HT1080 (cell line): Measurements from ENCODE around the gene KRT71. TPM values are rescaled to one million over a fixed set of nuclear protein-coding genes. Genes with fewer than 3 reads are reported as not detected.

Source experiments
- DNase-seq: peaks from one replicate; pipeline ENCODE4 v3.0.0-alpha.2; 2015; ENCODE audit warnings: low read depth
- total RNA-seq: library from RNA; depleted of rRNA; stranded (reverse); fragments of >200 nt; shearing (Covaris generic); gene quantifications from 2 replicates; pipeline ENCODE4 v1.2.3, GENCODE V29; 2014; rRNA removed

Gene KRT71
- total RNA-seq, 1 experiment from 2014 or later = not detected

GRCh38 chr12:52497975-52498374, 55.0 kb downstream of the KRT71 start:
- no peak for DNase-seq

GRCh38 chr12:52496590-52497071, 56.3 kb downstream of the KRT71 start:
- peak; percentile 76 for DNase-seq

GRCh38 chr12:52496054-52496453, 56.9 kb downstream of the KRT71 start:
- no peak for DNase-seq

GRCh38 chr12:52495389-52495788, 57.6 kb downstream of the KRT71 start:
- peak; percentile 35 for DNase-seq

GRCh38 chr12:52494518-52494917, 58.4 kb downstream of the KRT71 start:
- peak; percentile 5 for DNase-seq

DNA sequence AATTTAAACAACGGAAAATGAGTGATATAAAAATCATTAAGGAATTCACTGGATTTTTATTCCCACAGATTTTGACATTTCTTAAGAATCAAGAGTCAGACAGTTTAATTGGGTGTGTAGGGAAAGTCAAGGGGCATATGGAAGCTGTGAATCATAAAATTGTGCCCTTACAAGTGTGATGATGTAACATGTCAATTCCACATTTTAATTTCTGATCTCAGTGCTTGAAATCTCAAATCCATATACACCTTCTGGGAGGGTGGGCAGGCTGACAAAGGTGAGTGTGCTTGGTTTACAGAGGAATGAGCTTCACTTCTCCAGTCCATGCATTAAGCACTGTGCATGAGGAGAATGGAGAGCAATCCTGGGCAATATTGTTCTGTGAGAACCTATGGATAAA, 58.8 kb downstream of the KRT71 start:
- no peak for DNase-seq

Other genes starting within 250 kb of the KRT71 start
- 0.05 and 0.17 TPM in 2 replicates for gene KRT83, start 231.7 kb downstream of the KRT71 start, total RNA-seq
- not detected in 2 replicates for gene KRT85, start 185.7 kb downstream of the KRT71 start, total RNA-seq
- not detected in 2 replicates for gene KRT84, start 167.5 kb downstream of the KRT71 start, total RNA-seq
- not detected in 2 replicates for gene KRT82, start 146.8 kb downstream of the KRT71 start, total RNA-seq
- gene KRT75, start 118.8 kb downstream of the KRT71 start, total RNA-seq = not detected in 2 replicates
- not detected in 2 replicates for gene KRT6B, start 101.0 kb downstream of the KRT71 start, total RNA-seq
- not detected in 2 replicates for gene KRT6C, start 79.3 kb downstream of the KRT71 start, total RNA-seq
- gene KRT6A, start 59.9 kb downstream of the KRT71 start, total RNA-seq = not detected in 2 replicates
- not detected in 2 replicates for gene KRT5, start 32.8 kb downstream of the KRT71 start, total RNA-seq
- not detected in 2 replicates for gene KRT74, start 20.7 kb upstream of the KRT71 start, total RNA-seq
- gene KRT72, start 48.3 kb upstream of the KRT71 start, total RNA-seq = not detected in 2 replicates
- gene KRT73, start 65.4 kb upstream of the KRT71 start, total RNA-seq = not detected in 2 replicates
- not detected in 2 replicates for gene KRT2, start 99.1 kb upstream of the KRT71 start, total RNA-seq
- gene KRT1, start 127.3 kb upstream of the KRT71 start, total RNA-seq = not detected in 2 replicates
- gene KRT77, start 150.4 kb upstream of the KRT71 start, total RNA-seq = not detected in 2 replicates
- not detected in 2 replicates for gene KRT76, start 224.2 kb upstream of the KRT71 start, total RNA-seq
- gene KRT3, start 243.0 kb upstream of the KRT71 start, total RNA-seq = 0.13 TPM in 1 of 2 replicates, not detected in the other